ENCODE results near the gene PKD2L1. TPM values are rescaled to one million over a fixed set of nuclear protein-coding genes. Genes with fewer than 3 reads are reported as not detected.

PKD2L1 gene
- total RNA-seq, 1 experiment from 2014 or later = not detected

- DNase-seq = no peak
- CTCF ChIA-PET = no interaction called here
- H3K4me3 ChIP-seq (ENCODE audit: low read length) = no peak overlapping the region
- intact Hi-C loops (cut with micrococcal nuclease) = no loop called here
- H3K36me3 ChIP-seq (ENCODE audit: low read depth, low read length) = no peaks in the 10 kb centered on the region
- no peaks in the 10 kb centered on the region for H3K4me1 ChIP-seq (ENCODE audit: insufficient read depth, low read length)
- POLR2A ChIA-PET (ENCODE audit: unreplicated experiment) = no interaction called here
- no peak overlapping the region for H3K9ac ChIP-seq (ENCODE audit: low read length)
- H2AFZ ChIP-seq (ENCODE audit: low read length) = no peak overlapping the region
- H3K27me3 ChIP-seq (ENCODE audit: low read length) = peaks cover 3% of the 10 kb centered on the region; the same call in 1 of the 2 replicates
- no peak overlapping the region for H3K4me2 ChIP-seq (ENCODE audit: low read length)
- H3K27ac ChIP-seq (ENCODE audit: low read length) = no peak overlapping the region
- ATAC-seq = no peak
- no TSS peak for BruUV-seq (replicated peaks)
- no peaks in the 10 kb centered on the region for H4K20me1 ChIP-seq (ENCODE audit: low read length)
- no peaks in the 10 kb centered on the region for H3K9me2 ChIP-seq (replicated peaks; ENCODE audit: low read length)
- no peaks in the 10 kb centered on the region for H3K9me3 ChIP-seq (ENCODE audit: low read length)
- H3K79me2 ChIP-seq (ENCODE audit: low read length) = no peaks in the 10 kb centered on the region
- TF ChIP-seq, protein P1, sequence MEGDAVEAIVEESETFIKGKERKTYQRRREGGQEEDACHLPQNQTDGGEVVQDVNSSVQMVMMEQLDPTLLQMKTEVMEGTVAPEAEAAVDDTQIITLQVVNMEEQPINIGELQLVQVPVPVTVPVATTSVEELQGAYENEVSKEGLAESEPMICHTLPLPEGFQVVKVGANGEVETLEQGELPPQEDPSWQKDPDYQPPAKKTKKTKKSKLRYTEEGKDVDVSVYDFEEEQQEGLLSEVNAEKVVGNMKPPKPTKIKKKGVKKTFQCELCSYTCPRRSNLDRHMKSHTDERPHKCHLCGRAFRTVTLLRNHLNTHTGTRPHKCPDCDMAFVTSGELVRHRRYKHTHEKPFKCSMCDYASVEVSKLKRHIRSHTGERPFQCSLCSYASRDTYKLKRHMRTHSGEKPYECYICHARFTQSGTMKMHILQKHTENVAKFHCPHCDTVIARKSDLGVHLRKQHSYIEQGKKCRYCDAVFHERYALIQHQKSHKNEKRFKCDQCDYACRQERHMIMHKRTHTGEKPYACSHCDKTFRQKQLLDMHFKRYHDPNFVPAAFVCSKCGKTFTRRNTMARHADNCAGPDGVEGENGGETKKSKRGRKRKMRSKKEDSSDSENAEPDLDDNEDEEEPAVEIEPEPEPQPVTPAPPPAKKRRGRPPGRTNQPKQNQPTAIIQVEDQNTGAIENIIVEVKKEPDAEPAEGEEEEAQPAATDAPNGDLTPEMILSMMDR (conservative IDR thresholded peaks at IDR 0.05; ENCODE audit: low read depth, low read length) = no peak
- TF ChIP-seq EZH2phosphoT487 (IDR thresholded peaks at IDR 0.05; ENCODE audit: borderline replicate concordance, low read length) (no peak), EZH2 (IDR thresholded peaks at IDR 0.05; ENCODE audit: low read length, unreplicated experiment) (no peak)
- H3F3A ChIP-seq (ENCODE audit: low read length, unreplicated experiment) = no peaks in the 10 kb centered on the region
These were observed 10.2 kb downstream of the PKD2L1 start for GRCh38 chr10:100319707-100320402.

- intact Hi-C loops (cut with micrococcal nuclease) = no loop called here
- ChIA-PET POLR2A (ENCODE audit: unreplicated experiment) (no interaction called here), CTCF (no interaction called here)
- Histone ChIP-seq H3K9me2 (replicated peaks; ENCODE audit: low read length) (no peaks in the 10 kb centered on the region), H3K4me2 (ENCODE audit: low read length) (no peak overlapping the region), H4K20me1 (ENCODE audit: low read length) (no peaks in the 10 kb centered on the region), H2AFZ (ENCODE audit: low read length) (no peak overlapping the region), H3K79me2 (ENCODE audit: low read length) (no peaks in the 10 kb centered on the region), H3K9ac (ENCODE audit: low read length) (no peak overlapping the region), H3K27ac (ENCODE audit: low read length) (no peak overlapping the region), H3F3A (ENCODE audit: low read length, unreplicated experiment) (no peaks in the 10 kb centered on the region), H3K4me1 (ENCODE audit: insufficient read depth, low read length) (no peaks in the 10 kb centered on the region), H3K36me3 (ENCODE audit: low read depth, low read length) (no peaks in the 10 kb centered on the region), H3K27me3 (ENCODE audit: low read length) (peaks cover 6% of the 10 kb centered on the region; the same call in 1 of the 2 replicates), H3K4me3 (ENCODE audit: low read length) (no peak overlapping the region), H3K9me3 (ENCODE audit: low read length) (no peaks in the 10 kb centered on the region)
- no TSS peak for BruUV-seq (replicated peaks)
- ATAC-seq = no peak
- TF ChIP-seq EZH2 (IDR thresholded peaks at IDR 0.05; ENCODE audit: low read length, unreplicated experiment) (no peak), EZH2phosphoT487 (IDR thresholded peaks at IDR 0.05; ENCODE audit: borderline replicate concordance, low read length) (no peak)
- TF ChIP-seq, protein P1 (conservative IDR thresholded peaks at IDR 0.05; ENCODE audit: low read depth, low read length) = no peak
- no peak for DNase-seq
These were observed 11.8 kb downstream of the PKD2L1 start for GRCh38 chr10:100318207-100318606.

GRCh38 chr10:100315615-100316014 lies 14.4 kb downstream of the PKD2L1 start:
- Histone ChIP-seq H3K27ac (ENCODE audit: low read length) (no peak overlapping the region), H3K27me3 (ENCODE audit: low read length) (peaks cover 9% of the 10 kb centered on the region), H3K9me2 (replicated peaks; ENCODE audit: low read length) (no peaks in the 10 kb centered on the region), H4K20me1 (ENCODE audit: low read length) (no peaks in the 10 kb centered on the region), H3K36me3 (ENCODE audit: low read depth, low read length) (no peaks in the 10 kb centered on the region), H3K4me1 (ENCODE audit: insufficient read depth, low read length) (no peaks in the 10 kb centered on the region), H3F3A (ENCODE audit: low read length, unreplicated experiment) (no peaks in the 10 kb centered on the region), H3K4me2 (ENCODE audit: low read length) (no peak overlapping the region), H3K4me3 (ENCODE audit: low read length) (no peak overlapping the region), H2AFZ (ENCODE audit: low read length) (no peak overlapping the region), H3K9ac (ENCODE audit: low read length) (no peak overlapping the region), H3K9me3 (ENCODE audit: low read length) (no peaks in the 10 kb centered on the region), H3K79me2 (ENCODE audit: low read length) (no peaks in the 10 kb centered on the region)
- no peak for DNase-seq
- CTCF ChIA-PET = no interaction called here
- ATAC-seq = no peak
- BruUV-seq (replicated peaks) = no TSS peak
- intact Hi-C loops (cut with micrococcal nuclease) = no loop called here
- POLR2A ChIA-PET (ENCODE audit: unreplicated experiment) = no interaction called here
- no peak for TF ChIP-seq EZH2phosphoT487 (IDR thresholded peaks at IDR 0.05; ENCODE audit: borderline replicate concordance, low read length)
- TF ChIP-seq EZH2 (IDR thresholded peaks at IDR 0.05; ENCODE audit: low read length, unreplicated experiment) = no peak
- TF ChIP-seq, protein P1 (conservative IDR thresholded peaks at IDR 0.05; ENCODE audit: low read depth, low read length) = no peak
